Upper lobe of left lung (tissue), 6 donors: ENCODE results near the gene SCCPDH. TPM values are rescaled to one million over a fixed set of nuclear protein-coding genes. Genes with fewer than 3 reads are reported as not detected.

Experiments used
- ATAC-seq, 2 donors: fragments of 200-7000 bp; cut with Tn5 transposase; one replicate each; pipeline ENCODE4 v1.9.1; 2022; ENCODE audit warnings: mild to moderate bottlenecking in 2 of 2, moderate library complexity in 2 of 2; ENCODE audit not compliant: low FRiP score in 2 of 2
- DNase-seq, 2 donors: peaks; one replicate each; pipeline ENCODE4 v3.0.0-alpha.2; 2019 to 2020
- H3K27ac ChIP-seq, 4 donors: fragments of 200-600 bp; sonication (generic); one replicate each; pipeline ENCODE4 v1.5.1; 2016 to 2019
- H3K27me3 ChIP-seq, 4 donors: fragments of 200-600 bp; sonication (generic); one replicate each; pipeline ENCODE4 v1.5.1; 2017 to 2019
- H3K36me3 ChIP-seq, 4 donors: fragments of 200-600 bp; sonication (generic); one replicate each; pipeline ENCODE4 v1.5.1; 2016 to 2019
- H3K4me1 ChIP-seq, 4 donors: fragments of 200-600 bp; sonication (generic); one replicate each; pipeline ENCODE4 v1.5.1; 2018 to 2019
- H3K4me3 ChIP-seq, 4 donors: fragments of 200-600 bp; sonication (generic); one replicate each; pipeline ENCODE4 v1.5.1; 2017 to 2019; ENCODE audit warnings: mild to moderate bottlenecking in 2 of 4, moderate library complexity in 1 of 4
- H3K9me3 ChIP-seq, 4 donors: fragments of 200-600 bp; sonication (generic); one replicate each; pipeline ENCODE4 v1.5.1; 2018 to 2019
- CTCF ChIP-seq, 6 experiments: fragments of 450-650 bp in 4 of 6; fragments of 200-600 bp in 2 of 6; sonication (generic) in 2 of 6; IDR thresholded peaks; one replicate each; pipeline ENCODE4 v1.5.1; 2016 to 2019; ENCODE audit warnings: antibody characterized with exemption in 6 of 6
- EP300 ChIP-seq, 4 donors: sonication (generic); formaldehyde crosslinking; IDR thresholded peaks; one replicate each; pipeline ENCODE4 v1.5.1; 2017; ENCODE audit warnings: antibody characterized with exemption in 4 of 4, control low read depth in 2 of 4
- POLR2A ChIP-seq, 4 donors: fragments of 450-650 bp; IDR thresholded peaks; one replicate each; pipeline ENCODE4 v1.5.1; 2016 to 2017; ENCODE audit warnings: antibody characterized with exemption in 4 of 4, mild to moderate bottlenecking in 2 of 4
- POLR2AphosphoS5 ChIP-seq, 2 donors: sonication (generic); formaldehyde crosslinking; IDR thresholded peaks; one replicate each; pipeline ENCODE4 v1.5.1; 2017; ENCODE audit warnings: antibody characterized with exemption in 2 of 2
- WGBS, 2 donors: methylation state at CpG; one replicate each; pipeline ENCODE4 v1.1.5; 2017 to 2018; 5-methylcytosine and 5-hydroxymethylcytosine counted together
- total RNA-seq, 6 donors: library from RNA; depleted of rRNA in 4 of 6; stranded (reverse); fragments of >200 nt in 4 of 6; gene quantifications; one replicate each; pipeline versions ENCODE4 v1.1.0 to v1.2.1, GENCODE V29; 2016 to 2021
- donor health status: DM: no; HTN: no; CAD: no; lungs with moderate emphysema.
- donor health status: DM: no; HTN: yes; CAD: no; lungs with severe emphysema.

SCCPDH gene
- total RNA-seq, 6 donors from 2014 or later, result 16.8 to 30.3 (median 23.1) TPM

DNA sequence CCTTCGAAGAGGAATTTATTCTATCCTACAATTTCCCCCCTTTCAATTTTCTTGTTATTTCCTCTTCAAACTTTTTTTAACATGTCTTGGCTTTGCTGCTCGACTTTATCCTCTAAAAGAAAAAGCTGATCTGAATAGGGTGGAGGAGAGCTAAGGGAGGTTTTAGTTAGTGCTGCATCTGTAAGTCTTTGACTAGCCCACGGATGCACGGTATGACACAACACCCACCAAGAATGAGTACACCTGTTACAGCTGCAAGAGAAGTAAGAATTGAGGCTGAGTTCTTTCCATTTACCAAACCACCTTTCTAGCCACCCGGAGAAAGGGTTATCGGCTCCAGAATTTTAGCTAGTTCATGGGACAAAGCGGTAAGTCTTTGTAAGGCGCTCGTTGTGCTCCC is 23.8 kb downstream of the SCCPDH start:
- no peak for TF ChIP-seq CTCF (IDR thresholded peaks at IDR 0.05)
- H3K27me3 ChIP-seq, result no peaks in the 10 kb centered on the region
- no peak for ATAC-seq
- 66 to 79% methylated on average over 9 of the region's 9 CpGs for WGBS, 2 donors
- DNase-seq, result no peak
- H3K9me3 ChIP-seq, result no peaks in the 10 kb centered on the region
- no peaks in the 10 kb centered on the region for H3K4me1 ChIP-seq
- H3K4me3 ChIP-seq, result no peak overlapping the region
- peaks cover 0 to 14% (median 9%) of the 10 kb centered on the region in 4 donors for H3K36me3 ChIP-seq
- H3K27ac ChIP-seq, result no peak overlapping the region

DNA sequence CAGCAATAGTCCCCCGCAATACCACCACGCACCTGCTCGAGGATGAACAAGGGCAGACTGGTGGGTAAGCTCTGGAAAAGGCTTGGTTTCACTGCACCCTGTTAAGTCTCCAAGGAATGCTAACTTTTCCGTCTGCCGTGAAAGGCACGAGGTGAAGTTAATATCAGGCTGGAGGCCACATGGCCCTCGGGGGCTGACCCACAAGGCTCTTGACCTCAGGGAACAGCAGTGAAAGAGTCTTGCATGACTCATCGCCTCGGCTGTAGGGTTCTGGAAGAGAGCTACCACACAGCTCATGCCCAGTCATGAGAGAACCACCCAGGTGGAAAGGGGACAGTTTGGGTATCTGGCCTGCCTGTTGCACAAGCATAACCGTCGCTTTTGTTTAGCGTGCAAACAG is 24.7 kb downstream of the SCCPDH start:
- DNase-seq (no peak), ATAC-seq (no peak)
- Histone ChIP-seq H3K4me3 (no peak overlapping the region), H3K27me3 (no peaks in the 10 kb centered on the region), H3K9me3 (no peaks in the 10 kb centered on the region), H3K27ac (no peak overlapping the region), H3K4me1 (no peaks in the 10 kb centered on the region), H3K36me3 (peaks cover 0 to 11% (median 6%) of the 10 kb centered on the region in 4 donors)
- TF ChIP-seq POLR2AphosphoS5 (IDR thresholded peaks at IDR 0.05), result no peak
- no peak for TF ChIP-seq CTCF (IDR thresholded peaks at IDR 0.05)
- no peak for TF ChIP-seq POLR2A (IDR thresholded peaks at IDR 0.05)
- no peak for TF ChIP-seq EP300 (IDR thresholded peaks at IDR 0.05)
- WGBS, 2 donors, result 82 to 84% methylated on average over 10 to 12 of the region's 12 CpGs

- ATAC-seq (no peak), DNase-seq (no peak)
- WGBS, 2 donors, result 85 to 89% methylated on average over 7 of the region's 7 CpGs
- no peak overlapping the region for H3K4me3 ChIP-seq
- TF ChIP-seq CTCF (IDR thresholded peaks at IDR 0.05) (no peak), POLR2A (IDR thresholded peaks at IDR 0.05) (no peak), EP300 (IDR thresholded peaks at IDR 0.05) (no peak), POLR2AphosphoS5 (IDR thresholded peaks at IDR 0.05) (no peak)
- no peaks in the 10 kb centered on the region for H3K27me3 ChIP-seq
- no peaks in the 10 kb centered on the region for H3K36me3 ChIP-seq
- no peaks in the 10 kb centered on the region for H3K9me3 ChIP-seq
- no peaks in the 10 kb centered on the region for H3K4me1 ChIP-seq
- H3K27ac ChIP-seq, result no peak overlapping the region
These were observed 26.5 kb downstream of the SCCPDH start for GRCh38 chr1:246750752-246751151.

- Histone ChIP-seq H3K9me3 (no peaks in the 10 kb centered on the region), H3K27ac (no peak overlapping the region), H3K4me1 (no peaks in the 10 kb centered on the region), H3K27me3 (no peaks in the 10 kb centered on the region), H3K4me3 (no peak overlapping the region), H3K36me3 (no peaks in the 10 kb centered on the region)
- ATAC-seq, result peak; percentile 55 to 88
- TF ChIP-seq CTCF (IDR thresholded peaks at IDR 0.05), result peak; percentile 34 to 71 (median 59)
- TF ChIP-seq POLR2A (IDR thresholded peaks at IDR 0.05), result no peak
- DNase-seq, result peak in 1 of 2 donors; percentile 34
- WGBS, 2 donors, result 63 to 65% methylated on average over 22 of the region's 22 CpGs
These were observed 29.7 kb downstream of the SCCPDH start for GRCh38 chr1:246753670-246754535.

- Histone ChIP-seq H3K27me3 (no peaks in the 10 kb centered on the region), H3K9me3 (no peaks in the 10 kb centered on the region), H3K4me1 (no peaks in the 10 kb centered on the region), H3K36me3 (peaks cover 0 to 9% (median 0%) of the 10 kb centered on the region in 4 donors), H3K4me3 (no peak overlapping the region), H3K27ac (no peak overlapping the region)
- TF ChIP-seq CTCF (IDR thresholded peaks at IDR 0.05) (no peak), POLR2AphosphoS5 (IDR thresholded peaks at IDR 0.05) (no peak), EP300 (IDR thresholded peaks at IDR 0.05) (no peak), POLR2A (IDR thresholded peaks at IDR 0.05) (no peak)
- no peak for ATAC-seq
- DNase-seq, result no peak
- 86 to 96% methylated on average over 8 of the region's 8 CpGs for WGBS, 2 donors
These were observed 31.2 kb downstream of the SCCPDH start for GRCh38 chr1:246755419-246755818.
